PC-3 (cell line): ENCODE results near the gene PDHB.

ENCODE experiments used
- EZH2 ChIP-seq: fragments of 300-600 bp; sonication (generic); IDR thresholded peaks from one replicate; pipeline ENCODE4 v1.6.1; 2017; ENCODE audit warnings: antibody characterized with exemption, mild to moderate bottlenecking, low read length; ENCODE audit not compliant: unreplicated experiment
- TF ChIP-seq, protein P1 (sequence below): fragments of 300-600 bp; sonication (generic); conservative IDR thresholded peaks from 2 replicates; pipeline ENCODE4 v1.5.1; 2017; ENCODE audit warnings: antibody characterized with exemption, low read depth, mild to moderate bottlenecking, low read length

DNA sequence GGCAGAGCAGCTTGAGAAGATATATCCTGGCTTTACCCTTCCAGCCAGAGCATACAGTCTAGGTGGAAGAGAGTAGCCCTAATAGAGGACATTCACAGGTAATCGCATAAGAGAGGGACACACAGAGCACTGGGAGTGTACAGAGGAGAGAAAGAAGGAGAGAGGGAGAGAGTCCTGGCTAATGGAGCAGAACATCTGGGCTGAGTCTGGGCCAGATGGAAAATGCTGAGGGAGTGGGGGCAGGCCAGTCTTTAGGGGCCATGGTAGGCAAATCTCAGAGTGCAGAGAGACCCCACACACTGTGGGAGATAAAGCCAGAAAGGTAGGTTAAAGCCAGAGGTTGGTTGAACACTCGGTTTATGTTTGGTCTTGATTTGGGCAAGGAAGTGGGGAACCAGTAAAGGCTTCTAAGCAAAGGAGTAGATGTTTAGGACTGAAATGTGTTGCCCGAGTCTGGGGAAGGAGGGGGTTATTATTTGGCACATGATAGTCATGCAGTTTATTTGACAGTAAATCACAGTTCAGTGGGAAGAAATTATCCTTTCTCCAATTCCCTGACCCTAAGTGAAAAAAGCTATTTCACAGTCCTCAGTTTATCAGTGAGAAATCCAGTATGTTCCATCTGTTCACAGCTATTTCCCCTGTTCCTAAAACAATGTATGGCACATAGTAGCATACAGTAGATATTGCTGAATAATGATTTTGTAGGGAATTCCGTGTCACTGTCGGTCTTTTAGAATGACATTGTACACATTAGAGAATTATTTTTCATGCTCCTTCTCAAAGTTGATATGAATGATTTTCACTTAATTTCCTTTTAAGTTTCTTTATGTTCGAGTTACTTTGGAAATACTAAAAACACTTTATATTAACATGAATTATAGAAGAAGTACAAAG, 45.7 kb downstream of the PDHB start:
- TF ChIP-seq, protein P1, sequence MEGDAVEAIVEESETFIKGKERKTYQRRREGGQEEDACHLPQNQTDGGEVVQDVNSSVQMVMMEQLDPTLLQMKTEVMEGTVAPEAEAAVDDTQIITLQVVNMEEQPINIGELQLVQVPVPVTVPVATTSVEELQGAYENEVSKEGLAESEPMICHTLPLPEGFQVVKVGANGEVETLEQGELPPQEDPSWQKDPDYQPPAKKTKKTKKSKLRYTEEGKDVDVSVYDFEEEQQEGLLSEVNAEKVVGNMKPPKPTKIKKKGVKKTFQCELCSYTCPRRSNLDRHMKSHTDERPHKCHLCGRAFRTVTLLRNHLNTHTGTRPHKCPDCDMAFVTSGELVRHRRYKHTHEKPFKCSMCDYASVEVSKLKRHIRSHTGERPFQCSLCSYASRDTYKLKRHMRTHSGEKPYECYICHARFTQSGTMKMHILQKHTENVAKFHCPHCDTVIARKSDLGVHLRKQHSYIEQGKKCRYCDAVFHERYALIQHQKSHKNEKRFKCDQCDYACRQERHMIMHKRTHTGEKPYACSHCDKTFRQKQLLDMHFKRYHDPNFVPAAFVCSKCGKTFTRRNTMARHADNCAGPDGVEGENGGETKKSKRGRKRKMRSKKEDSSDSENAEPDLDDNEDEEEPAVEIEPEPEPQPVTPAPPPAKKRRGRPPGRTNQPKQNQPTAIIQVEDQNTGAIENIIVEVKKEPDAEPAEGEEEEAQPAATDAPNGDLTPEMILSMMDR, result no peak
- TF ChIP-seq EZH2, result no peak
